Endodermal cell (in vitro differentiated cells): ENCODE measurements around the gene NRAP. TPM values are rescaled to one million over a fixed set of nuclear protein-coding genes. Genes with fewer than 3 reads are reported as not detected.

Experiments used
- DNase-seq: peaks from one replicate; pipeline ENCODE4 v3.0.0-alpha.2; 2017
- H3K27ac ChIP-seq: 2 replicates; pipeline ENCODE4 v1.5.1; 2013; ENCODE audit warnings: mild to moderate bottlenecking, low read depth, low read length, moderate library complexity
- H3K27me3 ChIP-seq: 2 replicates; pipeline ENCODE4 v1.6.1; 2013; ENCODE audit warnings: mild to moderate bottlenecking, low read length, moderate library complexity; ENCODE audit not compliant: insufficient read depth, control insufficient read depth, poor library complexity, severe bottlenecking
- H3K36me3 ChIP-seq: 2 replicates; pipeline ENCODE4 v1.7.0; 2013; ENCODE audit warnings: mild to moderate bottlenecking, low read length, moderate library complexity; ENCODE audit not compliant: control insufficient read depth, insufficient read depth
- H3K4me1 ChIP-seq: one replicate; pipeline ENCODE4 v1.7.0; 2013; ENCODE audit warnings: low read length; ENCODE audit not compliant: control insufficient read depth, insufficient read depth
- H3K4me3 ChIP-seq: 2 replicates; pipeline ENCODE4 v1.5.1; 2013; ENCODE audit warnings: mild to moderate bottlenecking, low read length, moderate library complexity
- H3K9ac ChIP-seq: 2 replicates; pipeline ENCODE4 v1.6.1; 2013; ENCODE audit warnings: mild to moderate bottlenecking, low read length, moderate library complexity; ENCODE audit not compliant: poor library complexity, severe bottlenecking; ENCODE audit errors: extremely low read depth
- H3K9me3 ChIP-seq: 2 replicates; pipeline ENCODE4 v1.6.1; 2013; ENCODE audit warnings: mild to moderate bottlenecking, low read length, moderate library complexity; ENCODE audit not compliant: control insufficient read depth
- H3K27ac Mint-ChIP-seq: 2 replicates; pipeline ENCODE4 v1.8.0; 2020; ENCODE audit warnings: mixed read lengths
- H3K27me3 Mint-ChIP-seq: 2 replicates; pipeline ENCODE4 v1.8.0; 2021; ENCODE audit warnings: mild to moderate bottlenecking, mixed read lengths; ENCODE audit not compliant: insufficient read depth
- H3K36me3 Mint-ChIP-seq: 2 replicates; pipeline ENCODE4 v1.8.0; 2020; ENCODE audit warnings: low read depth, mixed read lengths
- H3K4me1 Mint-ChIP-seq: 2 replicates; pipeline ENCODE4 v1.8.0; 2020; ENCODE audit warnings: mixed read lengths
- H3K4me3 Mint-ChIP-seq: 2 replicates; pipeline ENCODE4 v1.8.0; 2020; ENCODE audit warnings: mild to moderate bottlenecking, moderate library complexity, mixed read lengths
- H3K9me3 Mint-ChIP-seq: 2 replicates; pipeline ENCODE4 v1.8.0; 2020; ENCODE audit warnings: mild to moderate bottlenecking, mixed read lengths
- WGBS, 2 experiments: methylation state at CpG; one replicate each; pipeline versions ENCODE4 v1.1.5 to v1.1.7; 2013; ENCODE audit warnings: missing lambda C conversion rate in 2 of 2, mixed read lengths in 1 of 2; ENCODE audit not compliant: insufficient coverage in 1 of 2, insufficient read length in 1 of 2; 5-methylcytosine and 5-hydroxymethylcytosine counted together
- total RNA-seq, 2 donors: library from RNA; stranded (reverse); fragmentation: NEBNext Ultra II Directional in 1 of 2; extraction: Animal tissue kit (Norgen Biotek cat#: 25700) in 1 of 2; gene quantifications; 2 replicates in 1 of 2; 3 replicates in 1 of 2; pipeline ENCODE4 v1.2.1, GENCODE V29; 2021
- TF ChIP-seq, protein P1 (sequence below): fragments of 200-600 bp; sonication (generic); conservative IDR thresholded peaks from 2 replicates; pipeline ENCODE4 v1.5.0; 2021; ENCODE audit warnings: antibody characterized with exemption, mild to moderate bottlenecking

The NRAP gene
- total RNA-seq, 2 donors from 2014 or later, result 0.09 to 0.11 TPM

DNA sequence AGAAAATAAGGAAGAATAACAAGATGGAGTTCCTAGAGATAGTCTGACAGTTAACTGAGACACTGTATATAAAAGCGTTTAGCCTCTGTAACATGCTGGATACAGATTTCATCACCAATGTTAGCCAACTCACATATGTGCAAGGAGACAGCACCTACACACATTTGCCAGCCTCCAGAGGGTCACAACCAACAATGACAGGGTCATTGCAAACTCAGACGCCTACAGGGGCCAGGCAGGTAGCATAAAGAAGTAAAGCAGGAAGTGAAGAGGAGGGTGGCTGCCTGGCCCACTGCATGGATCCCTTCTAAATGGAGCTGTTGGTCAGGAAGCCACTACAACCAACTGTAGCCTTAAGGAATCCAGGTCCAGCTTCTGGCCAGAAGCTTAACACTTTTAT lies 50.4 kb downstream of the NRAP start:
- 93 to 95% methylated on average over 2 of the region's 2 CpGs for WGBS, 2 experiments

DNA sequence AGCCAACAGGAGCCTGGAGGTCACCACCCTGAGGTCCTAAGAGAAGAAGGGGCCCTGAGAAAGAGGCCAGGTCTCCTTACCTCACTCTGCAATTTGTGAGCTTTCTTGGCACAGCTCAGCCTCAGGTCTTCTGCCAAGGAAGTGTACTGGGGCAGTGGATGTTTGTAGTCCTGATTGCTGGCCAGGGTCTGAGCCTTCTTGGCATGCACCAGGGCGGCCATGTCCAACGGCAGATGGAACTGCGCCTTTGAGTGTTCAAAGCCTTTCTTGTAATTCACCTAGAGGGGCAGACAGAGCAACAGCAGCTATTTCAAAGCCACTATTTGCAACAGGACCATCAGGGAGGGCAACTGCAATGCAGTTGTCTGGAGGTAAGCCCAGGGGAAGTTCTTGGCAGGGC lies 51.7 kb downstream of the NRAP start:
- Histone ChIP-seq H3K27me3 (no peaks in the 10 kb centered on the region), H3K27ac (no peak overlapping the region), H3K9me3 (no peaks in the 10 kb centered on the region), H3K4me3 (no peak overlapping the region), H3K9ac (no peak overlapping the region), H3K36me3 (no peaks in the 10 kb centered on the region), H3K4me1 (peaks cover 21% of the 10 kb centered on the region)
- DNase-seq, result no peak
- Mint-ChIP-seq H3K36me3 (no peaks in the 10 kb centered on the region), H3K27ac (no peak overlapping the region), H3K9me3 (no peaks in the 10 kb centered on the region), H3K4me1 (peaks cover 48% of the 10 kb centered on the region), H3K27me3 (peaks cover 25% of the 10 kb centered on the region), H3K4me3 (no peak overlapping the region)
- TF ChIP-seq, protein P1, sequence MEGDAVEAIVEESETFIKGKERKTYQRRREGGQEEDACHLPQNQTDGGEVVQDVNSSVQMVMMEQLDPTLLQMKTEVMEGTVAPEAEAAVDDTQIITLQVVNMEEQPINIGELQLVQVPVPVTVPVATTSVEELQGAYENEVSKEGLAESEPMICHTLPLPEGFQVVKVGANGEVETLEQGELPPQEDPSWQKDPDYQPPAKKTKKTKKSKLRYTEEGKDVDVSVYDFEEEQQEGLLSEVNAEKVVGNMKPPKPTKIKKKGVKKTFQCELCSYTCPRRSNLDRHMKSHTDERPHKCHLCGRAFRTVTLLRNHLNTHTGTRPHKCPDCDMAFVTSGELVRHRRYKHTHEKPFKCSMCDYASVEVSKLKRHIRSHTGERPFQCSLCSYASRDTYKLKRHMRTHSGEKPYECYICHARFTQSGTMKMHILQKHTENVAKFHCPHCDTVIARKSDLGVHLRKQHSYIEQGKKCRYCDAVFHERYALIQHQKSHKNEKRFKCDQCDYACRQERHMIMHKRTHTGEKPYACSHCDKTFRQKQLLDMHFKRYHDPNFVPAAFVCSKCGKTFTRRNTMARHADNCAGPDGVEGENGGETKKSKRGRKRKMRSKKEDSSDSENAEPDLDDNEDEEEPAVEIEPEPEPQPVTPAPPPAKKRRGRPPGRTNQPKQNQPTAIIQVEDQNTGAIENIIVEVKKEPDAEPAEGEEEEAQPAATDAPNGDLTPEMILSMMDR, result no peak
- WGBS, 2 experiments, result 98 to 100% methylated on average over 2 to 3 of the region's 3 CpGs

More for the DNA sequence above, 50.4 kb downstream of the NRAP start:
- H3K36me3 Mint-ChIP-seq, result no peaks in the 10 kb centered on the region
- Histone ChIP-seq H3K36me3 (no peaks in the 10 kb centered on the region), H3K9me3 (no peaks in the 10 kb centered on the region), H3K27ac (no peak overlapping the region), H3K4me1 (peaks cover 18% of the 10 kb centered on the region), H3K4me3 (no peak overlapping the region), H3K27me3 (no peaks in the 10 kb centered on the region), H3K9ac (no peak overlapping the region)
- H3K27ac Mint-ChIP-seq, result no peak overlapping the region
- peaks cover 25% of the 10 kb centered on the region for H3K27me3 Mint-ChIP-seq
- peaks cover 41% of the 10 kb centered on the region for H3K4me1 Mint-ChIP-seq
- TF ChIP-seq, protein P1, result no peak
- H3K4me3 Mint-ChIP-seq, result no peak overlapping the region
- no peak for DNase-seq
- no peaks in the 10 kb centered on the region for H3K9me3 Mint-ChIP-seq

DNA sequence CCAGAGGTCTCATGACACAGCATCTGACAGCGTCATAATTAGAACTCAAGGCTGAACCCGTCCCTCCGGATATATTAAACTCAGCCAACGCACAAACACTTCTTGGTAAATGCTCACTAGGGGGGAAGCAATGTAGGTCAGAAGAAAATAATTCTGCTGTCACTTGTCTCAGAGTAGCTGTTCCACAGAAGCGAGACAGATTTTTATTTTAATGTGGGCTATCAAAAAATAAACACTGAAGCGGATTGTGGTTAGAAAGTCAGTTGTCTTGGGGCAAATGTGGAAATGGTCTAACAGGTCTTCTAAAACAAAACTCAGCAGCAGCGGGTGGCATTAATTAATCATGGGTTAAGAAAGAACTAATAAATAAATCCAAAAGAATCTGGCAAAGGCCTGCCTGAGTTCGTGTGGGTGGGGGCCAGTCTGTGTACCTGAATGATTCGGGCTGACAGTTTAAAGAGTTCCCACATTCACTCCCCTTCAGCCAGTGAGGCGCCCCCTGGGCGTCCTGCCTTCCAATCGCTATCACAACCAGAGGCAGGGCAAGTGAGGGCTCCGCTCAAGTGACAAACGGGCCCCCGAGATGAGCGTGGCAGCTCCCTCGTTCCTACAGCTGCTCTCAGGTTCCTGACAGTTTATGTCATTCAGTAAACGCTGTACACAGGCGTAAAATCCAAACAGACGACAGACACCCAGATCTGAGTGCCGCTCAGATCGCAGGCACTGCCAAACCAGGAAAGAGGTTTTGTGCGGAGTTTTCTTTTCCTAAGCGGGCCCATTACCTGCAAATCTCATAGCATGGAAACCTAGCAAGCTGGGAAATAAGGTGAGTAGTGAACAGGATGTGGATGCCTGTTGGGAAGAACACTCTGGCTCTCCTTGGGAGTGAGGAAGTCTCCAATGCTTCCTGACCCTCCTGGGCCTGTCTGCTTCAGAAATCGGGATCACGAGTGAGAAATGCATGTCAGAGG lies 52.9 kb downstream of the NRAP start:
- DNase-seq, result peak; percentile 81
- TF ChIP-seq, protein P1, result peak; percentile 59
- Histone ChIP-seq H3K36me3 (no peaks in the 10 kb centered on the region), H3K27me3 (no peaks in the 10 kb centered on the region), H3K9ac (no peak overlapping the region), H3K4me1 (peaks cover 17% of the 10 kb centered on the region), H3K27ac (no peak overlapping the region), H3K4me3 (no peak overlapping the region), H3K9me3 (no peaks in the 10 kb centered on the region)
- H3K27ac Mint-ChIP-seq, result no peak overlapping the region
- 78 to 84% methylated on average over 22 to 26 of the region's 26 CpGs for WGBS, 2 experiments
- peaks cover 37% of the 10 kb centered on the region for H3K4me1 Mint-ChIP-seq
- no peaks in the 10 kb centered on the region for H3K9me3 Mint-ChIP-seq
- peaks cover 25% of the 10 kb centered on the region for H3K27me3 Mint-ChIP-seq
- no peaks in the 10 kb centered on the region for H3K36me3 Mint-ChIP-seq
- H3K4me3 Mint-ChIP-seq, result no peak overlapping the region
